NOMO-1 (cell line): ENCODE data around the gene BORCS5.
"Not testable (repeated sequence)": the region's sequence is repeated elsewhere in the genome, so short reads cannot be mapped to it uniquely, and the experiment has no call there.

ENCODE experiments used
- DNase-seq, 2 experiments: peaks; one replicate each; lab custom pipeline; 2025; ENCODE audit not compliant: unreplicated experiment in 2 of 2; lab: John Stamatoyannopoulos, UW

The BORCS5 gene

DNA sequence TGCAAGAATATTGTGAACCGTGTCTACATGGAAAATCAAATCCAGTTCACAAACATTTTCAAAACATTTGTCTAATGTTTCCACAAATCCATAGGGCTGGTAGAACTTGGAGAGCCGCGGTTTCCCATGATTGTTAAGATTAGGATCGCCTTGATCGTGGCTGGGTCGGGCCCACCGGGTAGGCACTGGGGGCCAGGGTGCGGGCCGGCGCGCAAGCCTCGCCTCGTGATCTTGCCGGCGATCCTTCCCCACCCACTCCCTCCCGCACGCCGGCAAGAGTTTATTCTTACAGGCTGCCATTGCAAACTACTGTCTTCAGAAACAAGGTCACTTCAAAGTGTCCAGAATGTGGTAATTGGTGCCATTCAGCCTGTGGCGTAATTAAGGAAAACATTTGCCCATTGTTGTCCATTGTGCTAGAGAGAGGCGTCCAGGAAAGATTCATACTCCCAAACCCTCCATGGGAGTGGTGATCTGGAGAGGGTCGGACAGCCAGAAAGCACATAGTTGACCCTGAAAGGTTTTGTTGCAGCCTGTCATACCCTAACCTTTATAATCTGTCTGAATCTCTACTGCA, 95.5 kb downstream of the BORCS5 start:
- no peak for DNase-seq

- no peak for DNase-seq
Observed at GRCh38 chr12:12453635-12454034, 96.8 kb downstream of the BORCS5 start.

GRCh38 chr12:12454315-12454714, 97.4 kb downstream of the BORCS5 start:
- DNase-seq = no peak

GRCh38 chr12:12456637-12457036, 99.8 kb downstream of the BORCS5 start:
- peak; percentile 15 to 70 for DNase-seq

GRCh38 chr12:12460935-12461922, 104.4 kb downstream of the BORCS5 start:
- DNase-seq = no peak

DNA sequence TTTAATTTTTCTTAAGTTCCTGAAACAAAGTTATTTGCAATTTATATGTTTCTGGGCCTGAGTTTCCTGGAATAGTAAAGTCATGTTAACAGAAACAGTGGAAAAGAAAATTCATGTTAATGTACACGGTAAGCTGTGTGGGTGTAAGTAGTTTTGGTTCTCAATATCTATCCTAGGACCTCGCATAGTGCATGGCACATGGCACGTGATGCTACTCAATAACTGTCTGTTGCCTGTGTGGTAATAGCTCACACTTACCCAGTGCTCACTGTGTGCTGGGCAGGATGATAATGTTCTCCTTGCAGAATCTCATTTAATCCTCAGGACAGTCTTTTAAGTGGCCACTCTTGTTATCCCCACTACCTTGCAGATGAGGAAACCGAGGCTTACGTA, 105.0 kb downstream of the BORCS5 start:
- DNase-seq = no peak

DNA sequence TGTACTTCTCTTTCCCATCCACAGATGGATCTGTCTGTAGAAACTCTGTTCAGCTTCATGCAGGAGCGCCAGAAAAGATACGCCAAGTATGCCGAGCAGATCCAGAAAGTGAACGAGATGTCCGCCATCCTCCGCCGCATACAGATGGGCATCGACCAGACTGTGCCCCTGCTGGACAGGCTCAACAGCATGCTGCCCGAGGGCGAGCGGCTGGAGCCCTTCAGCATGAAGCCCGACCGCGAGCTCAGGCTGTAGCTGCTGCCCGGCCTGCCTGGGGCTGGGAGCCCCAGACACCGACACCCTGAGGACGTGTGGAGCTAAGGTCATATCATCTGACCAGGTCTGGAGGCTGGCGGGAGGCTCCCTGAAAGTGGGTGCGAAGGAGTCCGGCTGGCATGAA, 108.6 kb downstream of the BORCS5 start:
- DNase-seq = no peak

- DNase-seq = peak in 1 of 2 experiments; percentile 2
Observed at GRCh38 chr12:12466157-12466556, 109.3 kb downstream of the BORCS5 start.

- no peak for DNase-seq
Observed at GRCh38 chr12:12467264-12467663, 110.4 kb downstream of the BORCS5 start.

DNA sequence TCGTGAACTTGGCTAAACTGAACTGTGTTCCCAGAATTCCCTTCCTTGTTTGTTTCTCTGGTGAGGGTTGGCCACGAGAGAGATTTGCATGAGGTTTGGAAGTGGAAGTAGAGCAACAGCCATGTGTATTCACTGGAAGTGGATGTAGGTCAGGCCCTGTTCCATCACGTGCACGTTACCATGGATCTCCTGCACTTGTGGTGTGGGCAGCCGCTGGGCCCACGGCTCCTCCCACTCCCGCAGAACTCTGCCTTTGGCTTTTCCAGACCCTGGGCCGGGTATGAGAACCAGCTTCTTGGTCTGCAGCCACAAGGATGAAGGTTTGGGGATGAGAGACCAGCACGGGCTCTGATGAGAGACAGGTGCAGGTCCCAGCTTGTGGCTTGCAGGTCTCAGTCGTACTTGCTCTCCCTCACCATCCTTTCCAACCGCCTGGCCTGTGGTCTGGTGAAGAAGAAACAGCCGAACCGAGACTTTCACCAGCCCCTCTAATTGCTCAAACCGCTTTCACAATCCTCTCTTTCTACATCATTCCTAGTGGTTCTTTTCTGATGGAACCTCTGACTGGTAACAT, 110.9 kb downstream of the BORCS5 start:
- peak; percentile 57 to 58 for DNase-seq

GRCh38 chr12:12468575-12468974, 111.7 kb downstream of the BORCS5 start:
- DNase-seq = no peak

DNA sequence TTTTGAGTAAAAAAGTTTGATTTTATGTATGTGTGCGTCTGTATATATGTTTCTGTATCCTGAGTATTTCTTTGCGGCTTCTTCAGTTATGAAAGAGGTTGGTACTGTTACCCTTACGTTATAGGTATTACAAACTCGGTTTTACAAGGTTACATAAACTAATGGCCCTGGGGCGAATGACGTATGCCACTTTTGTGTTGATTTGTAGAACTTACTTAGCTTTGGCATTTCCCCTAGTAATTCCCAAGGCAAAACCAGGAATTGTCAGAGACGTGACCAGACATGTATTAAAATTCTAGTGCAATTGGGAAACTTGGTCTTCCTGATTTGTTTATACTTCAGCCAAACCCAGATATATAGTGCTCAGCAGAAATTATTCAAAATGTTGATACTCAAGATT, 112.5 kb downstream of the BORCS5 start:
- no peak for DNase-seq

DNA sequence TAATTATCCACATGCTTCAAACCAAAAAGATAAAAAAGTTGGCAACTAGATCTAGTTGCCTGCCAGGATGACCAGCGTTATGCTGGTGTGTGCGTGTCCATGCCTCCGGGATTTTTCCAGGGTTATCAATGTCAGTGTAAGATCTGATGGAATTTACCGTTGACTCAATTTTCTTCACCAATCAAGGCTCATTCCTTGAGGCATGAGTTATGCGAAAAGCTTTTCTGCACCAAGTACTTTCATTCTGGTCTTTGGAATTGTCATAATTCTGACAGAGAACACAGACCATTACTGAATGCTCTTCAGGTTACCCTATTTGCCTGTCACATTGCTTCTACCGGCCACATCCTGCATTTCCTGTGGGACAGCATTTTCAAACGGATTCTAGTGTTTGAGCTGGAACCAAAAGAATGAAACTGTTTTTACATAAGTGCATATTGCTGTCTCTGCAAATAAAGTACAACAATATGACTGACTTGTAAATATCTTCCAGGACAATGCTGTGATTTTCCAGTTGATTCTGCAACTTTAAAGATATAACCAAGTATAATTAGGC, 114.0 kb downstream of the BORCS5 start:
- no peak for DNase-seq

- DNase-seq = not testable (repeated sequence)
Observed at GRCh38 chr12:12471982-12472961, 115.4 kb downstream of the BORCS5 start.

DNA sequence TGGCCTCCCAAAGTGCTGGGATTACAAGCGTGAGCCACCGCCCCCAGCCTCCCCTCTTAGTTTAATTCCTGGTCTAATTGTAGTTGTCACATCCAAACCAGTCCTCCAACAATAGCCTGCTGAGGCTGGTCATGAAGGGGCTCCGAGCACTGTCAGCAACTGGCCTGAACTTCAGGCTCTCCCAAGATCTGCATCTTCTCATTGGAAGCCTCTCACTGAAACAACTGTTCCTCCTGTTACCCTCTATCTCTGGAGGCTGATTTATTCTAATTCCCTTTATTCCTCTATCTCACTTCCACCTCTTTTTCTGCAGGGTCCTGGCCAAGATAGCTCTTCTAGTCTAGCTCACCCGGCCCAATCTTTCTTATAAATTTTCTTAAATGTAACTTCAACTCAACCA, 116.3 kb downstream of the BORCS5 start:
- DNase-seq = no peak

- DNase-seq = no peak
Observed at GRCh38 chr12:12474471-12474928, 117.6 kb downstream of the BORCS5 start.

- DNase-seq = no peak
Observed at GRCh38 chr12:12474931-12475795, 118.3 kb downstream of the BORCS5 start.

- no peak for DNase-seq
Observed at GRCh38 chr12:12476857-12477531, 120.1 kb downstream of the BORCS5 start.

- no peak for DNase-seq
Observed at GRCh38 chr12:12477532-12477890, 120.6 kb downstream of the BORCS5 start.
